DMS 273 treated with DMSO at 0.1 percent for 48 hours (cell line): ENCODE data around the gene PON2.
A peak's percentile ranks its signal among the peaks of the same experiment; 100 is the strongest.
"Not testable (repeated sequence)": the region's sequence is repeated elsewhere in the genome, so short reads cannot be mapped to it uniquely, and the experiment has no call there.

Experiments used
- DNase-seq: peaks from one replicate; lab custom pipeline; 2025; lab: John Stamatoyannopoulos, UW

The PON2 gene

GRCh38 chr7:95405208-95405607 lies 29.6 kb downstream of the PON2 start:
- DNase-seq, result no peak

GRCh38 chr7:95404316-95404865 lies 30.4 kb downstream of the PON2 start:
- DNase-seq, result no peak

GRCh38 chr7:95398155-95398940 lies 36.5 kb downstream of the PON2 start:
- DNase-seq, result peak; percentile 64

GRCh38 chr7:95397381-95397780 lies 37.4 kb downstream of the PON2 start:
- no peak for DNase-seq

- no peak for DNase-seq
These were observed 38.4 kb downstream of the PON2 start, which contains the start of gene PON3 for GRCh38 chr7:95396136-95397032. Gene PON3, minus strand, starts transcription at chr7:95396375. Its CDS starts 25 bp downstream, at chr7:95396350.

GRCh38 chr7:95395755-95396135 lies 39.1 kb downstream of the PON2 start:
- DNase-seq, result no peak

GRCh38 chr7:95394370-95394769 lies 40.5 kb downstream of the PON2 start:
- DNase-seq, result no peak

GRCh38 chr7:95391761-95392160 lies 43.1 kb downstream of the PON2 start:
- DNase-seq, result no peak

GRCh38 chr7:95389516-95389915 lies 45.3 kb downstream of the PON2 start:
- no peak for DNase-seq

- not testable (repeated sequence) for DNase-seq
These were observed 55.4 kb downstream of the PON2 start for GRCh38 chr7:95379457-95379856.

GRCh38 chr7:95376632-95377400 lies 58.0 kb downstream of the PON2 start:
- no peak for DNase-seq

- no peak for DNase-seq
These were observed 59.1 kb downstream of the PON2 start for GRCh38 chr7:95375591-95376257.

GRCh38 chr7:95373323-95373722 lies 61.5 kb downstream of the PON2 start:
- DNase-seq, result no peak

- no peak for DNase-seq
These were observed 66.6 kb downstream of the PON2 start for GRCh38 chr7:95368235-95368634.

- DNase-seq, result no peak
These were observed 67.2 kb downstream of the PON2 start for GRCh38 chr7:95367606-95368005.

- no peak for DNase-seq
These were observed 69.7 kb downstream of the PON2 start for GRCh38 chr7:95365151-95365550.

GRCh38 chr7:95357623-95358022 lies 77.2 kb downstream of the PON2 start:
- DNase-seq, result no peak
